GM12865 (cell line): ENCODE measurements around the gene FAM47E.

ENCODE experiments used
- DNase-seq: peaks from one replicate; pipeline ENCODE4 v3.0.0; 2010; ENCODE audit warnings: low read depth
- H3K4me3 ChIP-seq: 2 replicates; pipeline ENCODE4 v1.5.1; 2011; ENCODE audit warnings: mild to moderate bottlenecking, low read depth, low read length, control low read depth
- TF ChIP-seq, protein P1 (sequence below): IDR thresholded peaks from 2 replicates; pipeline ENCODE4 v1.5.1; 2011; ENCODE audit warnings: low read length, control low read depth, low read depth, inconsistent platforms; ENCODE audit not compliant: insufficient read depth; ENCODE audit errors: missing control alignments

FAM47E gene, protein sequence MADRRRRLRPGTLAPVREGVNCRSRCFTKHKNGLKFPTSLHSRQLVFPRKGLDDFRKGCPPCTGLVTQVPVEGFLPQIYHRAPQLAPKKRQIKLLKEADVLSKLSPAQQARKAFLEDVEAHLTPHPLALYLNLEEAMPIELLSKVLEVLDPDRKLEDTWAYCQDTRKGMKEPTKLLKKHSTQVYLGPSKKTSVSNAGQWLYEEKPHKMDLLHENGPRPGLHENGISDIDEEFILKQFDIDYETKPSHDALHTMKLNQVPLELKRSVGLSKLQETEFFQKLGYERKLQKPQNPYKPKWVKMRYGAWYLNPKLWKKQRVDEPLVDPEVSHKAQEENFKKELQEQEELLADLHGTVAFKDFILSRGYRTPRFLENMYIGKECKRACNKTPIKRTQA

DNA sequence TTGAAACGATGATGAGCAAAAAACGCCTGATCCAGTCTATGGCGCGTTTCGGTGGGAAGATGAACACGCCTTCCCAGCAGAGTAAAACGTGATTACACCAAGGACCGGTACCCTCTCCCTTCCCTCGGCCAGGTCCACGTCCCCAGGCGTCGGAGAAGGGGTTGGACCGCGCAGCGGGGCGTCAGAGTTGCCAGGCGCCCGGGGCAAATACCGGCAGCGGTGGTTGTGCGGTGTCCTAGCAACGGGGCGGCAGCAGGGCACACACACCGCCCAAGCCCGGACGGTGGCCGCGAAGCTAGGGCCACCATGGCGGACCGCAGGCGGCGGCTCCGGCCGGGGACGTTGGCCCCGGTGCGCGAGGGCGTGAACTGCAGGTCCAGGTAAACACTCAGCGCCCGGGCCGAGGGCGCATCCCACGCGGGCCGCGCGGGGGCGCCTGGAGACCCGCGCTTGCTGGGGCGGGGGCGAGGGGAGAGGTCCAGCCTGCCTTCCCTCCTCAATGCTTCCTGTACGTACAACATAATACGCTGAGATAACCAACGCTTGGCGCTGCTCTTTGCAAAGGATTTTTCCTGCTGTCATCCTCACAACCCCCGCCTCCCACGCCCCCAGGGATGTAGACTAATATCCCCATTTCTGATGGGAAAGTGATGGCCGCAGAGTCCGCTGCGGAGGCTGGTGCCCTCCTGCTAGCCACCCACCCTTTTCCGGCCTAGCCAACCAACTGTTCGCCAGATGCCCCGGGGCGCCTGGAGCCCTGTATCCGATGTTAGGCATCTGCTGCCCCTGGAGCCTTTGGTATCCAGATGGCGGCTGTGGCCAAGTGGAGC, at the start of gene FAM47E:
Gene FAM47E, plus strand, starts transcription at position 281 of the 830 bp plus-strand sequence. Its CDS starts 26 bp downstream, at position 307.
- TF ChIP-seq, protein P1, sequence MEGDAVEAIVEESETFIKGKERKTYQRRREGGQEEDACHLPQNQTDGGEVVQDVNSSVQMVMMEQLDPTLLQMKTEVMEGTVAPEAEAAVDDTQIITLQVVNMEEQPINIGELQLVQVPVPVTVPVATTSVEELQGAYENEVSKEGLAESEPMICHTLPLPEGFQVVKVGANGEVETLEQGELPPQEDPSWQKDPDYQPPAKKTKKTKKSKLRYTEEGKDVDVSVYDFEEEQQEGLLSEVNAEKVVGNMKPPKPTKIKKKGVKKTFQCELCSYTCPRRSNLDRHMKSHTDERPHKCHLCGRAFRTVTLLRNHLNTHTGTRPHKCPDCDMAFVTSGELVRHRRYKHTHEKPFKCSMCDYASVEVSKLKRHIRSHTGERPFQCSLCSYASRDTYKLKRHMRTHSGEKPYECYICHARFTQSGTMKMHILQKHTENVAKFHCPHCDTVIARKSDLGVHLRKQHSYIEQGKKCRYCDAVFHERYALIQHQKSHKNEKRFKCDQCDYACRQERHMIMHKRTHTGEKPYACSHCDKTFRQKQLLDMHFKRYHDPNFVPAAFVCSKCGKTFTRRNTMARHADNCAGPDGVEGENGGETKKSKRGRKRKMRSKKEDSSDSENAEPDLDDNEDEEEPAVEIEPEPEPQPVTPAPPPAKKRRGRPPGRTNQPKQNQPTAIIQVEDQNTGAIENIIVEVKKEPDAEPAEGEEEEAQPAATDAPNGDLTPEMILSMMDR, result no peak
- no peak within 1 kb of the TSS for H3K4me3 ChIP-seq
- no peak for DNase-seq

DNA sequence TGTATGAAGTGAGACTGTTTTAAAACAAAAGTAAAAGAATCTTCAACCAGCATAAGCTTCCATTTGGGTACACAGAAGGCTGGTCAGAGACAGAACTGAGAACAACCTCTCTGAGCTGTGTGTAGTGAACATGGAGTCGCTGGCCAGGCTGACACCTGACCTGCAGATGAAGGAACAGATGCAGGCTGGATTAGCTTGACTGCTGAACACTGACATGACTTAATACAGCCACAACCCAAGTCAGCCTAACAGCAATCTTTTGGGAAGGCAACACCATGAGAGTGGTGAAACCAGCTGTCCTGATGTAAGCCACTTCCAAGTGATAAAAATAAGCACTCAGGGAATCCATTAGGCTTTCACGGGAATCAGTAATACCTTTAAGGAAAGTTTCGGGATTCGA, 48.0 kb upstream of the FAM47E start:
- H3K4me3 ChIP-seq, result no peak overlapping the region
- TF ChIP-seq, protein P1, result no peak
- peak; percentile 42 for DNase-seq

DNA sequence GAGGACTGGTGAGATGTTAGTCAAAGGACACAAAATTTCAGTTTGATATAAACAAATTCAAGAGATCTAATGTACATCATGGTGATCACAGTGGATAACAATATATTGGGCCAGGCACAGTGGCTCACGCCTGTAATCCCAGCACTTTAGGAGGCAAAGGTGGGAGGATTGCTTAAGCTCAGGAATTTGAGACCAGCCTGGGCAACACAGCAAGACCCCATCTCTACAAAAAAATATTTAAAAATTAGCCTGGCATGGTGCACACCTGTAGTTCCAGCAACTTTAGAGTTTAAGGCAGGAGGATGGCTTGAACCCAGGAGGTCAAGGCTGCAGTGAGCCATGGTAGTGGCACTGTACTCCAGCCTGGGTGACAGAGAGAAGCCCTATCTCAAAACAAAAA, 46.6 kb upstream of the FAM47E start:
- no peak for DNase-seq
- no peak overlapping the region for H3K4me3 ChIP-seq
- TF ChIP-seq, protein P1, result no peak

DNA sequence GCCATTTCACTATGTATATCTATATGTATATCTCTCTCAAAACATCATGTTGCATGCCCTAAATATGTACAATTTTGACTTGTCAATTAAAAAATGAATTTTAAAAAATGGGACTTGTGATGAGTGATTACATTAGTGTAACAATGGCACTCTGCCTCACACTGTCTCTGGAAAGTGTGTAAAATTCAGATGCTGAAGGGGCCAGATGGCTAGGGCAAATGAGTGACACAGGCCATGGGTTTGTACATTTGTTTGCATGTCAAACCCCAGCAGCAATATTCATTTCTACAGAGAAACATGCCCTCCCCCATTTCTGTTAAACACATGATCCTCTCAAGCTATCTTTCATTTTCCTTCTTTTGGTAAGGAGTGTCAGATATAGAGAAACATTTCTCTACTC, 46.0 kb upstream of the FAM47E start:
- DNase-seq, result no peak
- TF ChIP-seq, protein P1, result no peak
- H3K4me3 ChIP-seq, result no peak overlapping the region

DNA sequence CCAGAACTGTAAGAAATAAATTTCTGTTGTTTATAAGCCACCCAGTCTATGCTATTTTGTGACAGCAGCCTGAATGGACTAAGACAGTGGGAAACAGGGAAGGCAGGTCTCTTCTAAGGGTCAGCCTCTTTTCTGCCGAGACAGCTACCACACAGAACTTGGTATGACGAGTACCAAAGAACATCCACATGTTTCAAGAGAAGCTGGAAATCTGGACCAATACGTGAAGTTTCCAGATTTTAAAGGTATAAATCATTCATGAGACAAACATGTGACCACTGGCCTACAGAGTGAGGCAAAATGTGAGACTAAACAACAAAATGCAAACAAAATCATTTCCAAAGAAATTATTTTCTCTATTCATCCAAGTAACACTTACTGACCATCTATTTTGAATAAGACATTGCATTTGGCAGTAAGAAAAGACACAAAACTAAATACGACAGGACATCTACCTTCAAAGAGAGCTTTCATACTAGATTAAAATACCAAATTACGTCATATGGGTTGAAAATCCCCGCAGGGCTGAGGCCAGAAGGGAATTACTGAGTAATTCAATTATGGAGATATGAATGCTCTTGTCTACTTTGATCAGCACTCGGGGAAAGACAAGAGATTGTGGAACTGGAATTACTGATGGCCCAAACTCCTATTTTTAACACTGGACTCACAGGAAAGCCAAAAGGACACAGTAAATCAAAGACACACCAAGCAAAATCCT, 45.1 kb upstream of the FAM47E start:
- TF ChIP-seq, protein P1, result no peak
- no peak overlapping the region for H3K4me3 ChIP-seq
- no peak for DNase-seq

DNA sequence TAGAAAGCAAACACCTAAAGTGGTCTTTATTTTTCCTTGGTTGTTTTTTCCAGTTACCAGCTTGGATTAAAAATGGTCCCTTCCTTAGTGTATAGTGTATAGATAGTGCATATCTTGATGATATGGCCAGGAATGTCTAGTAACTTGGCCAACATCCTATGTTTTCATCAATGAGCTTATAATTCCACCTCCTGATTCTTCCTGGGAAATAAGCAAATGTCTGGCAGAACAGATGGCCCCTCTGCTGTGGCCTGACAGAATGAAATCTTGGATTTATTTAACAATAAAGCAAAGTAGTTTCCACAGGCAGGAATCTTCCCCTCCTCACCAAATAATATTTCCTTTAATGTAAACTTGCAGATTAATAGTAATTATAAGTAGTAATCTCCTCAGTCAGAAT, 44.0 kb upstream of the FAM47E start:
- DNase-seq, result no peak
- TF ChIP-seq, protein P1, result no peak
- H3K4me3 ChIP-seq, result no peak overlapping the region
